HG02678 (cell line): ENCODE measurements around the gene SGPP2.

Source experiments
- ATAC-seq: cut with Tn5 transposase; IDR thresholded peaks from one replicate; pipeline ENCODE4 v1.9.1; 2021; ENCODE audit warnings: mild to moderate bottlenecking, moderate library complexity; ENCODE audit not compliant: unreplicated experiment

Gene SGPP2

DNA sequence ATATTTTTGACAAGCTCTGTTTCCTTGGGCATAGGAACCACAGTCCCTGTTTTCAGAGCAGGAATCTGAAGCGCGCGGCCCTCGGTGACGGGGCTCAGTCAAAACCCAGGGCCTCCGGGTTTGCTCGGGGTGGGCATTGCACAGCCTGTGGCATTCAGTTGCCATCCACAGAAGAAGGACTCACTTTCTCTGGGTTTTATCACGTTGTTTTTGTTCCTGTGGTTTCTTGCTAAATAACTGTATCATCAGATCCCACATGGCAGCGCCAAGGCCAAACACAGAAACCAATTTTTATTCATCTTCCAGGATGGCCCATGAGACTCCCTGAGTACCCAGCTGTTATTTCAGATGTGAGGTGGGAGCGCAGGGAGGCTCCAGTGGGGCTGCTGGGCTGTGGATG, 35.6 kb downstream of the SGPP2 start:
- no peak for ATAC-seq

DNA sequence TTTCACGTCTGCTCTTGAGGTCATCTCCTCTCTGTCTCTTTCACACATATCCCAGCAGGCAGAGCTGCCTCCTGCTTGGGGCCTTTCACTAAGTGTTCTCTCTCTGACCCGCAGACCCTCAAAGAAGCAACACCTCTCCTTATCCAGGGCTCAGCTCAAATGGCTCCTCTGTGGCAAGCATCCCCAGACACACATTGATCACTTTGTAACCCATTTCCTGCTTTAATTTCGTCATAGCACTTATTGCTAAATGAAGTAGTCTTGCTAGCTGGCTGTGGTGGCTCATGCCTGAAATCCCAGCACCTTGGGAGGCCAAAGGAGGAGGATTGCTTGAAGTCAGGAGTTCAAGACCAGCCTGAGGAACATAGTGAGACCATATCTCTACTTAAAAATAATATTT, 41.4 kb downstream of the SGPP2 start:
- no peak for ATAC-seq

DNA sequence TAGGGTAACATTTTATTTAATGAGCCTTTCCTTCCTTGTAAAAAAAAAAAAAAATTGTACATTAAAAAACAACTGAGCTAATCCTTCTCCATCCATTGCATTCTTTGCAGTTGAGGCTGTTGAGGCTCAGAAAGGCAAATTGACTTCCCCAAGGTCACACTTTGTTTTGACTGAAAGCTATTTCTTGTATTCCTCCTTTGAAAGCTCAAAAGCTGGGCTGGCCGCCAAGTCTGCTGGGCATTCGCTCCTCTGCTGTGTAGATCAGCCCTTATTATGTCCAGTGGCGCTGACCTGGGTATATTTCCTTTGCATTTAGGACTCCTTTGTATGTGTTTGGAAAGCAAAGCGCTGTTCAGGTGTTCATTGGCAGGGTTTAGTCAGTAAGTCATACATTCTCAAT, 44.0 kb downstream of the SGPP2 start:
- no peak for ATAC-seq

DNA sequence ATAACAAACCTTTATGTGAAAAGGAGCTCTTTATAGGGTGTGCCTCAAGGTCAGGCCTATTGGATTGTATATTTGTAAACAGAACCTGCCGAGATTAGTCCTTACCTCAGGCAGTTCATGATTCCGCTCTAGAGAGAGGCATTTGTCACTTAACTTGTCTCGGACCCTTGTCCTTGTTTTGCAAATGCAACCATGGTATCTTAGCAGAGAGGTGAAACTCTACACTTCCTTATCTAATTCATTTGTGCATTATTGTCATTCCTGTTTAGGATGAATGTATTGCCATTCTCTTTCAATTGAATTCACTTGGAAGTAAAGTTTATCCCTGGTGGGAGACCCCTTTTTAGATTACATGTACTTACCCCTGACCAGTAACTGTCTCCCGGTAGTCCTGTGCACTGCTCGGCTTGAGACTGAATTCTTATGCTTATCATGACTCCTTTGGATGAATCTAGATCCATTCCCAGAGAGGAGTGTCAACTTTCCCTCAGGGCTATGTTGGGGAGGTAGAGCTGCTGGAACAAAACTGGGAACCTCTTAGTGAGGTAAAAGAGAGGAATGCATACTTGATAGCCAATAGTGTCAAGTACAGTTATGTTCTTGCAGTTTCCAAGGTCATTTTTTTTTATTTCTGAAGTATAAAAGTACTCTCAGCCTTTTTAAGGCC, 46.6 kb downstream of the SGPP2 start:
- ATAC-seq, result no peak

DNA sequence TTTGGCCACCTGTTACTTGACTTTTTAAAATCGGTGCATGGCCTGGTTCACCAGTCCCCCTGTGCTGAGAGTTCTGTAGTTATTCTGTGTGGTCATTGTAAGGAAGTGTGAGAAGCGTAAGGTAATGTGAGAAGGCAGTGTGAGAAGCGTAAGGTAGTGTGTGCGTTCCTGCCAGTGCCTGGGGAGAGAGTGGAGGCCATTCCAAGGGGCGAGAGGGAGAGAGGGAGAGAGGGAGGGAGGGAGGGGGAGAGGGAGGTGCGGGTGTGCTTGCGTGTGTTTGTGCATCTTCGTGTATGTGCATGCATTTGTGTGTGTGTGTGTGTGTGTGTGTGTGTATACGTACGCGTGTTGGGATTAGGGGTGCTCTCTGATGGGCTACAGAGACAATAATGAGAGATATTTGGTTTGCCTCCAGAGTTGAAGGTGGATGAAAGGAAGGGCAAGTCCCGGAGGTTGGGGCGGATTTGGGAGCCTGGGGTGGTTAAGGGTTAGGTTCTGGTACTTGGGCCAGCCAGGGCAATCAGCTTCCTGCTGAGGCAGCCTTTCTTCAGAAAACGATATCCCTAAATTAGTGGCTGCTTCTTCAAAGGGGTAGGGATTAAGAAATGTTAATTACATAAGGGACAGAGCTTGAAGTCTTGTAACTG, 53.7 kb downstream of the SGPP2 start:
- no peak for ATAC-seq

DNA sequence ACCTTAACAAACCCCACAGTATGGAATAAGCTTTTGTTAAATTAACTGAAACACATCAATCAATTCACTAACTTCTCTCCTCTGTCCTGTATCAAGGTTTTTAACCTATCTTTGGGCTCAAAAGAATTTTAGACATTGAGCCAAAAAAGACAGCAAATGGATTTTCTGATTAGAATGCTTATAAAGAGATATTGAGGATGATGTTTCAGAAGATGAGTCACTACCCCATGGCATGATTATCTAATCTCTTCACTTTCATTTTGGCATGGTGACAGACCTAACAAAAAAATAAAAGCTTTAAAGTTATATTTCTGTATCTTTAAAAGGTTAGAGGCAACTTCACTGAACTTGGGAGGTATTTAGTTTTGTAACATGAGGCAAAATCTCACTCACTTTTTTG, 55.5 kb downstream of the SGPP2 start:
- ATAC-seq, result no peak

DNA sequence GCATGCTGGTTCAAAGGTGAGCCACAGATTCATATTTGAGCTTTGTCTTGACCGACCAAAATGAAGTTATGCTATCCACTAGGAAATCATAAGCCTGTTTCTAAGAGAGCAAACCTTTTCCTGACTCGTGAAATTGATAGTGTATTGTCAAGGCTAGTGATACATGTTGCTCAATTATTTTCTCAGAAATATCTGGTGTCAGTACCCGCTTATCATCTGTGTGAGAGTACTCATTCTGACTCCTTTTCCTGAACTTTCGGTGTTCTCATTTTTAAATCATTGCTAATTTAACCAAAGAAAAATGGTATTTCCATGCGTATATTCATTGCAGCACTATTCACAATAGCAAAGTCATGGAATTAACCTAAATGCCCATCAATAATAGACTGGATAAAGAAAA, 56.2 kb downstream of the SGPP2 start:
- ATAC-seq, result no peak

DNA sequence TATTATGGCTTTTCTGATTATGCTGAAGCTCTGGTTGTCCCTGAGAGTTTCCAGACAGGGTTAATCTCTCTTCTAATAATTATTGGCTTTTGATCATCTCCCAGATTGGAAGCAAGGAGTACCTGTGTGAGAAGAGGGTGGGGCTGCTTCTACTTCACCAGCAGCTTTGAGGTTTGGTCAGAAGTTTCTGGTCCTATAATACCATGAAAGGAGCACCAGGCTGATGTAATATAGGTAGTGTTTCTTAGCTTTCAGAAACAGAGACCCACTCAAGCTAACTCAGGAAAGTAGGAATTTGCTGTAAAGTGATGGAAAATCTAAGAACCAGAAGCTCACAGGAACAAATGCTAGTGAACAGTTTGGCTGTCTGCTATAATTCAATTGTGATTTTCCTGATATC, 57.6 kb downstream of the SGPP2 start:
- ATAC-seq, result no peak

DNA sequence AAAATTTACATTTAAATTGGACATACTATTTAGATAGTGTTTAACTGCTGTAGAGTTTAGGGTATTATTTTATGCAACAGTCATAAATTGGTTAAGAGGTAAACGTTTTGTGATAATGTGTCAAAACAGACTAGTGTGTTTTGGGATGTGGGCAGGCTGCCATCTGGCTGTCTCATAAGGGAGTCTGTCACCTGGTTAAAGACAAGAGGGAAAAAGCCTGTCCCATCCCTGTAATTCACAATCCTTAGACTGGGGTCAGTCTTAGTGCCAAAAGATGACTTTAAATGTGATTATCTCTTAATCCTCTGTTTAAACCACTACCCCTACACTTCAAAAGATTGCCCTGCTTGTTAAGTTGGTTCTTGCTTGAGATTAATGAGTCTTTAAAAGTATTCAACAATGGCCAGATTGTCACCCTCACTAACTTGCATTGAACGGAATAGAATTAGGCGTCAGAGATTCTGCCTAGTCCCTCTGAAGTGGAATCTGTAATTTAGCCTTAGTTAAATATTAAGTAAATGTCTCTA, 59.2 kb downstream of the SGPP2 start:
- ATAC-seq, result peak; percentile 44

DNA sequence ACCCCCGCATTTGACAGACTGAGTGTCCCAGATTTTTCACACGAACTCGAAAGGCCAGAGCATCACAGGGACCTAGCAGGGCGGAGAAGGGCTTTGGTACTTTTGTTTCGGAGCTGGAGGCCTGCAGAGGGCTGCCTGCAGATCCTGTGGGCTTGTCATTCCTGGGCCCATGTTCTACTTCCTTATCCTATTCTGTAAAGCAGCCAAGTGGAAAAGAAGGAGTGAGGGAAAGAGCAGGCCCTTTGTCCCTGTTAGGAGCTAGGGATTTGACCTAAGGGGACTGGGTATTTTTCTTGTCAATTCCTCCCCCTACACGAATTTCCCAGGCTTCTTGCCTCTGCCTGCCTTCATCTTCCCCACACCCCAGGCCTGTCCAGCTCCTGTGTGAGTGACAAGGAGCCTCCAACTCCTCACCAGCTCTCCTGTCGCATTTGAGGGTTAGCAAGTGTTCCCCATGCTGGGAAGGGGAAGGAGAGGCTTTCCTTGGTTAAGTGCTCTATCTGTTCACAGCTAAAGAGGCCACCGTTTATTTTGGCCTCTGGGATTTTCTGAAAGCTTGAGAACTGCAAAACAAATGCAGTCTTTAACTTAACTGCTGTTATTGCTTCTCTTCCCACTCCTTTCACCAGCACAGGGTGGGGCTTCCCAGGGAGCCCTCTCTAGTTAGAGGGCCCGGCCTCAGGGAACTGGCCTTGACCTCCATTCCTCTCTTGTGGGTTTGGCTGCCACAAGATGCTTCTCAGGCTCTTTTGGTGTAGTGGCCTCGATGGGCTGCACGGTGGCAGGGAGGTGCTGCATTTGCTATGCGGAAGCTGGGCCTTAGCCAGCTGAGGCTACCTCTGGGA, 61.2 kb downstream of the SGPP2 start:
- ATAC-seq, result no peak

DNA sequence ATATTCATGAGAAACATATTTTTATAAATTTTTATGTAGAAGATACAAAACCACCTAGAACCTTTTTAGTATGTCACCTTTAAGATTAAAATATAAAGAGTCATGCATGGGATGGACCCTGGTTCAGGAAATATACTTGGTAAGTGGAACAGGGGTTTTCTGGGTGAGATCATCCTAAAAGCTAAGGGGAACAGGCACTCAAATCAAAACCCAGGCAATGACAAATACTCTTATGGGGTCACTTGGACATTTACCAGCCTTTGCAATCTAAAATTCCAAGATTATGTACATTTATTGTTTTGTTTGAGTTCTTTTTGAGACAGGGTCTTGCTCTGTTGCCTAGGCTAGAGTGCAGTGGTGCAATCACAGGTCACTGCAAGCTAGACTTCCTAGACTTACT, 65.8 kb downstream of the SGPP2 start:
- ATAC-seq, result peak; percentile 52

DNA sequence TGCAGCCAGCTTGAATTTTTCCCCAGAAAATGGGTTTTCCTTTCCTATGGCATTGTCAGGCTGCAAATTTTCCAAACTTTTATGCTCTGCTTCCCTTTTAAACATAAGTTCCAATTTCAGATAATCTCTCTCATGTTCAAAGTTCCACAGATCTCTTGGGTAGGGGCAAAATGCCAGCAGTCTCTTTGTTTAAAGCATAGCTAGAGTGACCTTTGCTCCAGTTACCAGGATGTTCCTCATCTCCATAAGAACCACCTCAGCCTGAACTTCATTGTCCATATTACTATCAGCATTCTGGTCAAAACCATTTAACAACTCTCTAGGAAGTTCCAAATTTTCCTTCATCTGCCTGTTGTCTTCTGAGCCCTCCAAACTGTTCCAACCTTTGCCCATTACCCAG, 68.3 kb downstream of the SGPP2 start:
- ATAC-seq, result no peak

DNA sequence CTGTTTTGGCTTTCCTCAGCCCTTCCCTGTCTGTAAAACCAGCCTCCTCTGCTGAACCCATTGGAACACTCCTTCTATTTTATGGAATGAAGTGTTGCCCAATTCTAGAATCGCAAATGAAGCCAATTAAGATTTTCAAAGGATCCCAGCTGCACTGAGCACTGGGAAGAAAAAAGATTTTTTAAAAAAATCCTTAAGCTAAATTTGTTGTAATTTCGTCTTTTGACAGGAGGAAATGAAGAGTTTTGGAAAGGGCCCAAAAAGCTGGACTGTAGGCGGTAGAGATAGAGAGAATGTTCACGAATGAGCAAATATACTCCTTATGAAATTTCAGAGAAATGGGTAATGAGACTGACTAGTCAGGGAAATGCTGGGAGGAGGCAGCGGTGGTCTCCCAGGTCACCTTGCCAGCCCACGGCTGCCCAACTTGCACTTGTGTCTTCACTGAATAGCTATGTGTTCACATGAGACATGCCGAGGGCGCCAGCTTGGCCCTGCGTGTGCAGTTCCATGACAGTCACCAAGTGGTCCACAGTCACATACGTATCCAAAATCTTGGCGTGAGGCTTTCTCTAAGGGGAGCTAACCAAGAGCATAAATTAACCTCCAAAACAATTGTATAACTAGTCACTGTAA, 69.9 kb downstream of the SGPP2 start:
- no peak for ATAC-seq

DNA sequence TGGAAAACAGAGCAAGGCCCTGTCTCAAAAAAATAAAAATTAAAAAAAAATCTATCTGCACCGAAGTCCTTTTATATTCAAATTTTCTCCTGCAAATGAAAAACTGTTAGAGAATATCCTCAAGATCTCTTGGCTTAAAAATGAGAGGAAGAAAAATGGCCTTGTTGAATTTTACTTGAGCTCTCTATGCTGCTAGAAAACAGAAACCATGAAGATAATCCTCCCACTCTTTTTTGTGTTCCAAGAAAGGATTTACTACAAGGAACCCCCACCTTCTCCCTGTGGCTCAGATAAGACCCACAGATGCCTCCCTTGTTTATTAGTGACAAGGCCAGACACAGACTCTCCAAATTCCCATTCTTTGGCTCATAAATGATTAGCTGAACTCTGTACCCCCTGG, 71.0 kb downstream of the SGPP2 start:
- no peak for ATAC-seq

DNA sequence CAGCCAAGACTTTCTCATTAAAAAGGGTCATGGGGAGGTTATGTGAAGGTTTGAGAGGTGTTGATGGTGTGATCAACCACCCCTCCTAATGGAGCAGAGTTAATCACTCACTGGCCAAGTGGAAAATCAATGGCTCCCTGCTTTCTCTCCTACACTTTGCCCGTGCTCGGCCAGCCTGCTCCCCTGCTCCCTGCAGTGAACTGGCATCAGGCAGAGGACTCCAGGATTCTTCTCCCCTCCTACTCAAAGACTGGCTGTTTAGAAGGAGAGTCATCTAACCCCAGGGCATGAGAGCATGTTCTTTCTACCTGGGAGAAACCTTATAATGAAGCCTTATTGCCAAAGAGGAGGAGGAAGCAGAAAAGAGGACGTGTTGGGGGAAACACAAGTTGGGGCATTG, 74.9 kb downstream of the SGPP2 start:
- no peak for ATAC-seq

DNA sequence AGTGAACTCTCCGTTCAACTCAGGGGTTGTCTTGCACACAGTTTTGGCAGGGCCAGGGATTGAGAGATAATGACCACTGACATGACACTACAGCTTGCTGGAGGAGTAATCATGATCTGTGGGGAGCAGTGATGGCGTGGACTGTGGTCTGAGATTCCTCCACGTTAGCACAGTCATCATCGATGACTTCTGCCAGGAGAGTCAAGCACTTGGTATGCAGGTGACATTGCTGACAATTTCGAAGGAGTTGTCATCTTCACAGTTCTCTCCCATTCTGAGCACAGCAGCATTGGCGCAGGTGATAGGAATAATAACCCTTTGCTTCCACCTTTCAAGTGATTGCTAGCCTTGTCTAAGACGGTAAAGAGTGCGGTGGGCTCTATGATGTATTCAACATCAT, 79.8 kb downstream of the SGPP2 start:
- no peak for ATAC-seq

DNA sequence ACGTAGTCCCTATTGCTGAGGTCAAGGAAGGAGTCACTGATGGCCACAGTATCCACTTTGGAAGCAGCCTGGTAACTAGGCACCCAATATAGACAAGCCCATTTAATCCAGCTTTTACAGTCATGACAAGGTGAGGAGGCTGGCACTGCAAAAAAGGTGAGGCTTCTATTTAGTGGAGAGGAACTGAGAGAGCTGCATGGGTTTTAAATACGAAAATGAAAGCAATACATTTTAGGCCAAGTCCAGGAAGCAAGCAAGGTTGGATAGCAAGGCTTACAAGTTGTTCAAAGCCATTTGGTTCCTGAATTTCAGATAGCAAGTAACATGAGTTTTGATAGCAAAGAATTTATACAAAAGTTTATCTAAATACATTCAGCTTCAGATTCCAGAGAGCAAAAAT, 80.4 kb downstream of the SGPP2 start:
- ATAC-seq, result peak; percentile 98

DNA sequence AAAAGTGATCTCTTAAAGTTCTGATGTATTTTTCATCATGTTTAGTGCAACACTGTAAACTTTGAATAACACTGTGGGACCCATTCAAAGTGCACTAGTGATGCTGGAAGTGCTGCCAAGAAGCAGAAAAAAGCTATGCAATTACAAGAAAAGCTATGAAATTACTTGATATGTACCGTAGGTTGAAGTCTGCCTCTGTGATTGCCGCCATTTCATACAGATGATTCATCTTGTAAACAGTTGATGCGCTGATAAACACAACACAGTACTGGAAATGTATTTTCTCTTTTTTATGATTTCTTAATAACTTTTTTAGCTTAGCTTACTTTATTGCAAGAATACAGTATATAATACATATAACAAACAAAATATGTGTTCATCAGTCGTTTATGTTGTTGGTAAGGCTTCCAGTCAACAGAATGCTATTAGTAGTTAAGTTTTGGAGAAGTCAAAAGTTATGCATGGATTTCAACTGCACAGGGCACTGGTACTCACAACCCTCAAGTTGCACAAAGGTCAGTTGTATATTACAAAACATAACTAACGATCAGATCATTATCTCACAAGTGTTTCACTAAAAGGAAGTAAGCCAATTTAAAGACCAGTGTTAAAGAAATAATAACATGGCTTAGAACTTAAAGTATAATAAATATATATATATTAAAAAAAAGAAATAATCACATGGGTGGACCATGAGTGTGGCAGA, 82.0 kb downstream of the SGPP2 start:
- no peak for ATAC-seq

DNA sequence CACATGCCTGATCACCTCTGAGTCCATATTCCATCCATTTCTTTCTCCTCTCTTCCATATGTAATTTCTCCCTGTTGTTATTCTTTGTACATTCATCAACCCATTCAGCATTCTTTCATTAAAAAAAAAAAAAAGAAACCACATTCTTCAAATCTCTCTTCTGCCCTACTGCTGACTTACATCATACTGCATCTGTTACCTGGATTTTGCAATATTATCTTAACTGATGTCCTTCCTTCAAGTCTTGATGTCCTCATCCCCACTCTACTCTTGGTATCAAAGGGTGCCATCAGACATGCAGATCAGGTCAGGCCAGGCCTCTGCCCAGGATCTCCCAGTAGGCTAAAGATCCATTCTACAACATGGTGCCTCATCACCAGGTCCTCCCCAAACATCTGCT, 90.6 kb downstream of the SGPP2 start:
- ATAC-seq, result no peak

DNA sequence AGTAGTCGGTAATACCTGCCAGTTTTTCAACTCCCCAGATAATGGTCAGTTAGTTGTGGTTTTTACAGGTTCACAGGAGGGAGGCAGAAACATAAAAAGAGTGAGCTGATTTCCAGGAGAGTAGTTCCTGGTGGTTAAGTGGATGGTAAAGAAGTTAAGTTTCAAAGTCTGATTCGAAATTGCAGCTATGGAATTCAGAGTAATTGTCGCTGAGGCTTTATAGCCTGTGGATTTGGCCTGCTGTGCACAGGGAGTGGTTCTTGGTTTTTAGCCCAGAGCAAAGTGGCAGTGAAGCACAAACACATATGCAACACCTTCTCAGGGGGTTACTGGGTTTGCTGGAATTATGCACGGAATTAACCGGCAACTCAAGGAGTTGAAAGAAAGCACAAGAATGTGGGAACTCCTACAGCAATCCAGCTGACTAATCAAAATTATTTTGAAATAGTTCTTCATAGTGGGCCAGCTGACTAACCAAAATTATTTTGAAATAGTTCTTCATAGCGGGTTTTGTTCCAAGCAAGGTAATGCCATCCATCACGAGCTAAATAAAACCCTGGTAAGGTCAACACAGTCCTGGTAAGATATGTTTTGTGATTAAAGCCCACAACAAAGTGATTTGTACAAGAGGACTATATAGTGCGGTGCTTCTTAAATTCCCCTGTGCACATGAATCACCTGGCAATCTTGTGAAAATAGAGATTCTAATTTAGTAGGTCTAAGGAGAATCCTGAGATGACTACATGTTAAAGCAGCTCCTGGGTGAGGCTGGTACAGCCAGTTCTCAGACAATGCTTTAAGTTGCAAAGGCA, 94.4 kb downstream of the SGPP2 start:
- no peak for ATAC-seq
